NCI-H146 treated with DMSO at 0.1 percent for 48 hours (cell line): Measurements from ENCODE around the gene GDF7.

Experiments
- DNase-seq: peaks from one replicate; lab custom pipeline; 2025; ENCODE audit not compliant: unreplicated experiment; lab: John Stamatoyannopoulos, UW

GDF7 gene

GRCh38 chr2:20627712-20628380 lies 39.1 kb upstream of the GDF7 start:
- no peak for DNase-seq

DNA sequence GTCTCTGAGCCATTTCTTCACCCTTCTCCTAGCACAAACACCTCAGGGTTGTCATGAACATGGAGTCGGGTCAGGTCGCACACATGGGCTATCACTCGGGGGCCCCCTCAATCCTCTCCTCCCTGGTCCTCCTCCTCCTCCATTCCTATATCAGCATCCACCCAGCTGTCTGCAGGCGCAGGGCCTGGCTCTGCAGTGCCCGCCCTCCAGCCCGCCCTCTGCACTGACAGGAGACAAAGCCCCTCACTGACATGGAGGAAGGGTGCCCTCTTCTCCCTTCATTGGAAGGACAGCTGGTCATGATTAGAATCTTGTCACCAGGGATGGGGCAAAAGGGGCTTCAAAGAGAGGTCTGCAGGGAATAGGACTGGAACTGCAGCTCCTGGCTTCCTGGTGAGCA lies 37.8 kb upstream of the GDF7 start:
- no peak for DNase-seq

GRCh38 chr2:20629581-20630171 lies 37.3 kb upstream of the GDF7 start:
- no peak for DNase-seq

GRCh38 chr2:20630967-20631366 lies 36.0 kb upstream of the GDF7 start:
- DNase-seq, result no peak

DNA sequence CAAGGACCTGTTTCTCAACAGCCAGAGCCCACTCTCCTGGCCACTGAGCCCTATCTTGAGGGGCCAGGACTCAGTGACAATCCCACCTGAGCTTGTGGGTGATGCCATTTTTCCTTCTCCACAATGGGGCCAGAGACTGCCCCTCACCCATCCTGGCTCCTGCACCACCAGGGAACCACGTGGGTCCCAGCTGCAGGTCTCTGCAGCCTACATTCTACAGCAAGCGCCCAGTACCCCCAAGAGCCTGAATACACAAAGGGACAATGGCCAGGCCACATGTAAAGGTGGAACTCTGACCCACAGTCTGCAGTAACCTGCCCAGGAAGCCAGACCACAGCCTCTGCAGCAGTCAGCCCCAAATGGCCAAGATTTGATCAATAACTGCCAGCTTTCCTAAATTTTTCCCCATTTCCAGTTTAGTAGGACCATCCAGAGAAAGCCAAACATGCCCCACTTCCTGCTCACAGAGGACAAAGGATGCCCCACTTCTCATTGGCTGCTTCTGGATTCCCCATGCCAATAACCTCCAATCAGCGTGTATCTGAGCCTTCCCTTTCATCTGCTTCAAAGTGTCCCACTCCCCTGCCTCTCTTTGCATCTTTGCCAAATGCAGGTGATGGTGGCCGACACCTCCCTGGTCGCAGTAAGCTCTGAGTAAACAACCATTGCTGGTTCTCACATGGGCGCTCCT lies 35.2 kb upstream of the GDF7 start:
- DNase-seq, result no peak

GRCh38 chr2:20632446-20632990 lies 34.4 kb upstream of the GDF7 start:
- no peak for DNase-seq

DNA sequence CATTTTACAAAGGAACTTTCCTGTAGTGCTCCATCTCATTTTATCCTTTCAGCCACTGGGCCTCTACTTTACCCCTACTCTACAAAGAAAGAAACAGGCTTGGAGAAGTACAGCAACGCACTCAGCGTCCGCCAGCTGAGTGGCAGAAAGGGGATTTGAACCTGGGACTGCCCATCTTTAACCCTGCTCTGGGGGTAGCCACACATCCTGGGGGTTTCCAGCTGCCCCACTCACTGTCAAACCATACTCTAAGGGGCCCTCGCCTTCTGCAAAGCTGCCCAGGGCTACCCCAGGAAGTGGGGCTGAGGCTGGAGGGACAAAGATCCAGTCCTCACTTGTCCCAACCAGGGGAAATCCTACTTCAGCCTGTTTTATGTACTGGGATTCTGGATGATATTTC lies 33.9 kb upstream of the GDF7 start:
- DNase-seq, result no peak

DNA sequence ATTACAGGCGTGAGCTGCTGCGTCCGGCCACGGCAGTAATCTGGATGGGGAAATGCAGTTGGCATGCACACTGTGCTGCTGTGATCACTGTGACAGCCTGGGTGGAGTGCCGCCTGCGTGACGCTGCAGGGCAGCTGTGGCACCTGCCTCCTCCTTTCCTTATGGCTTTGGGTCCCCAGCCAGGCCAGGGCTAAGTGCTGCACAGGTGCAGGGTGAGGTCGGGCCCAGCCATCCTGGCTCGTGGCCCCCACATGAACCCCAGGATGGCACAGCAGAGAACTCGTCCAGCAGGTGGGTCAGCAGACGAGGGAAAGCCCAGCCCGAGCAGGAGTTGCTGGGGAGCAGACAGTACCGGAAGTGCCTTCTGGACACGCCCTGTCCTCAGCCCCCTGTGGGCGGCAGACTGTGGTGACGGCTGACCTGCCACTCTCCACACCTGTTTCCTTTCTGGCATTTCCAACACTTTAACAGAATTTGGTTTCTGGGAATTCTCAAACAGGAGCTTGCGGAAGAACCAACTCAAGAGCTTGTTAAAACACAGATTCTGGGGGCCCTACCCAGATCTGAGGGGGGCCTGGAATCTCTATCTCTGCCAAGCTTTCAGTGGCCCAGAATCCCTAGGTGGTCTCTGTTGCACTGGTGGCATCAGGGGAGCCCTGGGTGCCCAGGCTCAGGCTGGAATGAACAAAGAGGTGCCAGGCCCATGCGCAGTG lies 33.0 kb upstream of the GDF7 start:
- DNase-seq, result no peak

DNA sequence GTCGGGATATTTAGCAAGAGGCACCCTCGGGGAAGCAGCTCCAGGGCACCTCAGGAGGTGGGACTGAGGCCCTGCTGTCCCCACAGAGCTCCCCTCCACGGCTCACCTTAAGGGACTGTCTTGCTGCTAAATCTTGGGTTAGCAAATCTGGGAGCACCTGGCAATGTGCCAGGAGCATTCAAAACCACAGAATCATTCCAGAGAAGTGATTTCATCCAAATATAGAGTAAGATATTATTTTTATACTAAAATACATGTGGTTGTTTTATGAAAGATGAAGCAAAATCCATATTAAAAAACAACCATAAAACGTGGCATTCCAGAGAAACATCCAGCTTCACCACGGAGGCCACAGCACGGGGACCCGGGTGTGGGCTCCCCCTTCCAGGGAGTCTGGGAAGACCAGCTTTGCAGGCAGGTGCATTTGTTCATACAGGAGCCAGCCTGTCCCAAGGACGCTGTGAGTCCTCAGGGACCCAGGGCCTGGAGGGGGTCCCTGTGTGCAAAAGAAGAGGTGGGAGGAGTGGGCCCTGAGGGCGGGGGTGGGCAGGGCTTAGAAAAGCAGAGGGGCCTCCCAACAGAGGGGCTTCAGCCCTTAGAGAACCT lies 32.3 kb upstream of the GDF7 start:
- DNase-seq, result no peak

- DNase-seq, result no peak
These were observed 31.8 kb upstream of the GDF7 start for GRCh38 chr2:20635113-20635510.

DNA sequence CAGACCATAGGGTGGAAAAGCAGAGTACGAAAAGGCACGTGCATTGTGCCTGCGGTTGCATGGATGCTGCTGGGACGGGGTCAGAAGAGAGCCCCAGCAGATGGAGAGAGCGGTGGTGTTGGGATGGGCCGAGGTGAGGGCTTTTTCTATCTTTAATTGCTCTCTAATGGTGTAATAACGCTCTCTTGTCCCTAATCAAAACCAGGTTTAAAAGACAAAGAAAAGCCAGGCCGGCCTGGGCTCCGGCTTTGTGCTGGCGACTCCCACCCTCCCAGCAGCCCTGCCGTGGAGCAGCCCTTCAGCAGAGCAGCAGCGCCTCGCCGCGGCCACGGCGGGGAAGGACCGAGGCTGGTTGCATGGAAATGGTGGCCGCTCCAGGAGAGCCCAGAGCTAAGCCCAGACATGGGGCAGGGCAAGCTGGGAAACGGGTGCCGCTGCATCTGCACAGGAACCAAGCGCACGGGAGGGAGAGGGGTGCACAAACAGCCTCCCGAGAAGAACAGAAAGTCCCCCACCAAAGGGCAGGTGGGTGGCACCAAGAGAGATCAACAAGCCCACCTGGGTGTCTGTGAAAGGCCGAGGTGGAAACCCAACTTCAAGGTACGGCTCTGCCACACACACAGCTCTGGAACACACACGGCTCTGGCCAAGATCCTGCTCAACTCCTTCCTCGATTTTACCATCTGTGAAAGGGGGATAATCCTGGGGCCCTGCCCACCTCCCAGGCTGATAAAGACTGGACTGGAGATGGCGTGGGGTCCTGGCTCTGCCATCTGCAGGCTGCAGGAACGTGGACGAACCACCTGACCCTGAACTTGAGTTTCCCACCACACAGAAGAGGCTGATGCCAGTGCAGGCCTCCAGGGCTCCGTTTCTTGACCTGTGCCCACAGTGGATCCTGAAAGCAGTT lies 31.0 kb upstream of the GDF7 start:
- DNase-seq, result peak; percentile 27

DNA sequence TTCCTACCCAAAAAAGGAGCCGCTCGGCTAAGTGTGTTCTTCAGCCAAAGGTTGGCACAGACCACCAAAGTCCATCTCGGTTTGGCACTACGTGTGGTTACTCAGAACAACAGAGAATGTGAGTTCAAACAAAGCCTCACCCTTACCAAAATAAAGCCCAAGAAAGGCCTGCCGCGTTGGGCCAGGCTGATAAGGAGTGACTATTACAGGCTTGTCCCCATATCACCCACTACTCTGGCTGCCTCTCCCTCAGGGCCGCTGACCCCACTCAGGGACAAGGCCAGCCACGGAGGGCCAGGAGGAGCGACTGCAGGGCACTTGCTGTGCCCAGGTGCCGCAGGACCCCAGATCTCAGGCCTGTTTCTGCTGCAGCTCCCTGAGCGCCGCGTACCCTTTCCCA lies 29.8 kb upstream of the GDF7 start:
- DNase-seq, result no peak

DNA sequence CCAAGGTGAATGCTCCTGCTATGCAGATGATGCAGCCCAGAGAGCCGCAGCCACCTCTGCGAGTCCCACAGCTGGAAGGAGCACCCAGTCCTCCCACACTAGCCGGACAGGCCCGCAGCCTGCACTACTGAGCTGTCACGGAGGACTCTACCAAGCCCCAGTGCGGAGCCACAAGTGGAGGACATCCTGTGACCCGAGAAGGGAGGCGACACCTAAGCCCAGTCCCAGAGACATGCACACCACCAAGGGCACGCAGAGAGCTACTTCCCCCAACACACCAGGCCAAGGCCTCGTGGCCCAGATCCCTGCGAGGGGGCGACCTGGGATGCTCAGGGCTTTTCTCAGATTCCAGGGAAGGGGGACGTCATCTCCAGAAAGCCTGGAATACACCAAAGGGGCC lies 28.9 kb upstream of the GDF7 start:
- DNase-seq, result no peak

DNA sequence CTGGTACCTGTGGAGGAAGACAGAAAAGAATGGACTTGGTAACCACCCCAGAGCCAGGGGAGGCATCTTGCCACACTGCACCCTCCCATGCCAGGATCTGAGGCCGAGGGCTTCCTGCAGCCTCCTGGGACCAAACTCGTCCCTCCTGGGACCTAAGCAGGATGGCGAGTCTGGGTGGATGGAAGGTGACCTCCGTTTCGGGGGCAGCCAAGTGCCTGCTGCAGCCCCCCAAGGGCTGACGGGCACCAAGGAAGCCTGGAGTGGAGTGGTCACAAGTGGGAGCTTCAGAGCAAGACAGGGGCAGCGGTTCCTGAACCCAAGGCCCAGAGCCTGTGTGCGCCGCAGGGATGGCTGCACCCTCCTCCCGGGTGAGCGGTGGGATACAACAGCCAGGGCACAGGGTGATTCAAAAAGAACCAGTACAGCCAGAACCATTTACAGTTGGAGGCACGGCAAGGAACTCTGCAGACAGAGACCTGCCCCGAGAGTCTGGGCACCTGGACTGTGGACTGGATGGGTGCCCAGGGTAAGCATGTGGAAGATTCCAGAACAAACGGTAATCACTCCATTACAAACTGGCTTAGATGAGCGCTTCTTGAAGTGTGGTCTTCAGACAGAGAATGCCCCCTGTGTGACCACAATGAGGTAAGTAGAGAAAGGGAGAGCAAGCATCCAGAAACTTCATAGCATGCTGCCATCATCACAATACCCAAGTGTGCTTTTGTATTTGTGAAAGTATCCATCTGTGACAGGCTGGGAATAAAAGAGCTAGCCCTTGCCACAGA lies 28.1 kb upstream of the GDF7 start:
- no peak for DNase-seq

GRCh38 chr2:20640411-20641122 lies 26.4 kb upstream of the GDF7 start:
- DNase-seq, result no peak

DNA sequence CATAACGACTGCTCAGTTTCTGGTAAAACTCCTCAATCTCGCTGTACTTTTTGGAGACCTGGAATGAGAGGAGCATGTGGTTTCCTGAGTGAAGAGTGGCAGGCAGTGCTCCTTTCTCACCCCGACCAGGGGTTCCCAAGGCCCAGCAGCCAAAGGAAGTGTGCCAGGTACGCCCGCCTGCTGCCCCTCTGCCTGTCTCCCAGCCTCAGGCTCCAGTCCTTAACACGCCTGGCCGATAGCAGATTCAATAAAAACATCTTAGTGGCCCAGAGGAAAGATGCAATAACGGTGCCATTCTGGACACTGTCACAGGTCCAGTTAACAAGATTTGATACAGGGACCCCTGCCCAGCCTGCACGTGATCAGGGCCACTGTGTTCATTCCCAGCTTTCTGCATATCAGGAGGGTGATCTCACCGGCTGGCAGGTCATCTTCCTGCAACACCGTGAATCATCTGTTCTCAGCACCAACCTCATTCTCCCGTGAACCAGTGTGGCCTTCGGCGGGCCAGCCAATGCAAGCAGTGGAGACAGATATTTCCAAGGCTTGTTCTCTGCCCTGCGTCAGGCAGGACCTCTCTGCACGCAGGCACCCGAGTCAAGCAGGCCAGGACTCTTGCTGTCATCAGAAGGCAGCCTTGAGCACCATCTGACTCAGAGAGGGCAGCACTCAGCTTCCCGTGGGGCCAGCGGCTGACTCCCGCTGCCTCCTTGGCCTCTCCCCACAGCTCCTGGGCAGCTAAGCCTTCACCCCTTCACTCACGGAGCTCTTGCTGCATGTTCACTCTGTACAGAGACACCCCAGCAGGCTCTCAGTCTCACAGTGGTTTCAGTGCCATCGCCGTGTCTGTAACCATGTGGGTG lies 25.6 kb upstream of the GDF7 start:
- no peak for DNase-seq

DNA sequence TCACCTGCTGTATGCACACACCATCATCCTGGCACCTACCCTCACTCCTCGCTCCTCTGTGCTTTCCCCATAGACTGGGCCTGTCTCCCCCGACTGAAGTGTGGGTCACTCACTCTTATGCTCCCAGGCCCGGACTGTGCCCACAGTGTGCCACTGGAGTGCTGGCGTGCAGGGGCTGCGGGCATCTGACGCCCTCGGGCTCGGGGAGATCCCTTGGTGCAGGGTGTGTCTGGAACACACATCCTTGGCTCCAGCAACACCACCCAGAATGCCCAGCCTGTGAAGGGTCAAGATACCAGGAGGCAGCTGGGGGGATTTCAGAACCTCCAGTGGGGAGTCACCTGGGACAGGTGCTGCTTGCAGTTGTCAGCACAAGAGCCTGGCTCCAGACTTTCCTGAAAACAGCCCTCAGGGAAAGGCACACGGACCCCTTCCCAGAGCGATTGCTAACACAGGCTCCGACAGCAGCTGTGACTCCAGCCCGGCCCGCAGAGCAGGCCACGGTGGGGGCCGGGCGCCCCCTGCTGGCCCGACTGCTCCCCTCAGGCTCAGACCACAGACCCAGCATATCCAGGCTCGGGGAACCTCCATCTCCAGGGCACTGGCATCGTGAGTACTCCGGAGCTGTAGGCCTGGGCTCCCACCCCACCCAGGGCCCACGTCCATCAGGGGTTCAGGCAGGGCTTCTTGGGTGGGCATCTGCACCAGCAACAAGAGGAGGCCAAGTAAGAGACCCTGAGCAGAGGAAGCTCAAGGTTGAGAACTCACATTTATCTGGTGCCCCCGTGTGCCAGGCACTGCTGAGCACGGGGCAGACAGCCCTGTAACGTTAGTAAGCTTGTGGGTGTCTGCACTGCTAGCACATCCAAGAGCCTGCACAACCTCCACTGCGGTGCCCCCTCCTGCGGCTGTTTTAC lies 24.6 kb upstream of the GDF7 start:
- DNase-seq, result peak; percentile 5
